Adrenal gland (tissue), 12 donors: ENCODE results near the gene RASL10A. TPM values are rescaled to one million over a fixed set of nuclear protein-coding genes. Genes with fewer than 3 reads are reported as not detected.

Experiments
- DNase-seq, 7 donors: peaks; one replicate each; pipeline ENCODE4 v3.0.0-alpha.2; 2019 to 2020
- H3K27ac ChIP-seq, 5 donors: fragments of 200-600 bp; sonication (generic) in 4 of 5; 1 replicate in 3 of 5; 2 replicates in 2 of 5; pipeline versions ENCODE4 v1.5.1 to v1.8.0; 2016 to 2020; ENCODE audit warnings: mild to moderate bottlenecking in 1 of 5
- H3K27me3 ChIP-seq: fragments of 200-600 bp; 2 replicates; pipeline ENCODE4 v1.8.0; 2021
- H3K36me3 ChIP-seq, 2 donors: fragments of 200-600 bp; replicated peaks in 1 of 2; 1 replicate in 1 of 2; 2 replicates in 1 of 2; pipeline versions ENCODE4 v1.5.1 to v1.8.0; 2018 to 2022
- H3K4me1 ChIP-seq, 2 donors: fragments of 200-600 bp; replicated peaks in 1 of 2; 1 replicate in 1 of 2; 2 replicates in 1 of 2; pipeline versions ENCODE4 v1.5.1 to v1.8.0; 2018 to 2021
- H3K4me3 ChIP-seq, 4 donors: fragments of 200-600 bp; sonication (generic) in 3 of 4; one replicate each; pipeline ENCODE4 v1.5.1; 2016 to 2018
- H3K9me3 ChIP-seq, 3 donors: fragments of 200-600 bp; sonication (generic) in 1 of 3; replicated peaks in 1 of 3; 1 replicate in 2 of 3; 2 replicates in 1 of 3; pipeline versions ENCODE4 v1.5.1 to v1.8.0; 2016 to 2021
- POLR2A ChIP-seq, 2 donors: fragments of 450-650 bp; IDR thresholded peaks; one replicate each; pipeline ENCODE4 v1.6.1; 2017; ENCODE audit warnings: antibody characterized with exemption in 2 of 2, mild to moderate bottlenecking in 2 of 2, moderate library complexity in 1 of 2
- WGBS, 4 donors: extraction: QIAGEN DNeasy Blood & Tissue Kit in 2 of 4; methylation state at CpG; one replicate each; pipeline versions ENCODE4 v1.1.5 to v1.1.7; 2013 to 2017; 5-methylcytosine and 5-hydroxymethylcytosine counted together
- intact Hi-C, 2 donors: fragments of 100-400 bp; cut with DNase I; formaldehyde crosslinking; loops; one replicate each; pipeline versions ENCODE4 v1.14.1 to v1.15.0; 2022 to 2023
- polyA plus RNA-seq, 3 donors: library from polyadenylated mRNA; stranded (reverse); fragments of 200-250 nt in 2 of 3; fragments of 350-450 nt in 1 of 3; fragmentation: Illumina TruSeq in 1 of 3; extraction: RNeasy Lipid Tissue Mini Kit (QIAGEN cat#74804) in 1 of 3; gene quantifications; one replicate each; pipeline ENCODE4 v1.2.3, GENCODE V29; 2013 to 2014
- total RNA-seq, 9 donors: library from RNA; depleted of rRNA in 4 of 9; stranded (reverse); fragments of >200 nt in 4 of 9; fragments of 120-200 nt in 1 of 9; fragmentation: NEBNext Ultra II Directional in 1 of 9; extraction: Animal tissue kit (Norgen Biotek cat#: 25700) in 1 of 9; gene quantifications; one replicate each; pipeline versions ENCODE4 v1.1.0 to v1.2.4, GENCODE V29; 2013 to 2023
- TF ChIP-seq, protein P1 (sequence below), 6 experiments: fragments of 450-650 bp in 4 of 6; fragments of 200-600 bp in 2 of 6; sonication (generic) in 1 of 6; IDR thresholded peaks; 1 replicate in 5 of 6; 2 replicates in 1 of 6; pipeline versions ENCODE4 v1.5.1 to v1.8.0; 2016 to 2021; ENCODE audit warnings: antibody characterized with exemption in 6 of 6, mild to moderate bottlenecking in 2 of 6, moderate library complexity in 1 of 6
- donor health status: healthy with polysubstance abuse.
- donor health status: Bipolar disorder and iron deficiency.
- donor health status: DM: yes; HTN: yes; CAD: no.
- donor health status: DM: no; HTN: no; CAD: no.
- donor health status: DM: no; HTN: no; CAD: no.
- donor health status: DM: yes; HTN: yes; CAD: no.

The RASL10A gene
- total and polyA plus RNA-seq, 12 donors, result 0.33 to 14.4 (median 1.8) TPM

DNA sequence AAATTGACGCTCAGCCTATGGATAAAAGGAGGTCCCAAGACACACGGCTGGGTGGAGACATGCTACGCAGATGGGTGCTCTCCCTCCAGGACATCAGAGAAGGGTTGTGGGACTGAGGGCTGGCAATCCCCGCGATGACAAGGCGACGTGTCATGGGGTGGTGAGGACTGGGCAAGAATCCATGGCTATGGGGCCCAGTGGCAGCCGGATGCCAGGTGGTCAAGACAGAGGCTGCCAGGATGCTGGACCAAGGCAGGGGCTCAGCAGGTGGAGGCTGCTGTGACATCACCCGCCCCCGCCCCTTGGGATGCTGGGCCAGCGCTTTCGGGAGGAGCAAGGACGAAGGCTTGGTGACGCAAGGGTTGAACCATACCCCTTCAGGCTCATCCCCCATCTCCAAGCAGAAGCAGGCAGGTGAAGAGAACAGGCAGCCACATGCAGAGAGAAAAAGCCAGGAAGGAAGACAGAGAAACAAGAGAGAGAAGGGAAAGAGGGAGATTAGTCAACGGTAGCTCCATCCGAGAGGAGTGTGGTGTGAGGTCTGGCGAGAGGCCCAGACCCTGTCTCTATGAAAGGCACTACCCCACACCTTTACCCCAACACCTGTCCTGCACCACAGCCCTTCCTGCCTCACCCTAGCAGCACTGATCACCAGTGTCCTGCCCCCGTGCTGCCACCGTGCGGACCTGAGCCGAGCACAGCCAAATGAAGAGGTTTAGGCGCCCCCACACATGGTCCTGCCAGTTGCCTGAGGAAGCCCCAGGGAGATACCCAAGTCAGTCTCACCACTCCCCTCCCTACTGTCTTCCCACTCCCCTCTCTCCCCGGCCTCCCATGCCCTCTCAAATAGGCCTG, 24.1 kb upstream of the RASL10A start:
- peaks cover 0 to 16% of the 10 kb centered on the region in 2 donors for H3K4me1 ChIP-seq
- no peak for TF ChIP-seq POLR2A (IDR thresholded peaks at IDR 0.05)
- DNase-seq, result no peak
- no peak overlapping the region for H3K27ac ChIP-seq
- intact Hi-C loops, result no loop called here
- no peaks in the 10 kb centered on the region for H3K27me3 ChIP-seq
- no peak overlapping the region for H3K4me3 ChIP-seq
- H3K36me3 ChIP-seq, result peaks cover 0 to 89% of the 10 kb centered on the region in 2 donors
- 90 to 96% (median 92%) methylated on average over 14 to 23 of the region's 23 CpGs for WGBS, 4 donors
- no peaks in the 10 kb centered on the region for H3K9me3 ChIP-seq

DNA sequence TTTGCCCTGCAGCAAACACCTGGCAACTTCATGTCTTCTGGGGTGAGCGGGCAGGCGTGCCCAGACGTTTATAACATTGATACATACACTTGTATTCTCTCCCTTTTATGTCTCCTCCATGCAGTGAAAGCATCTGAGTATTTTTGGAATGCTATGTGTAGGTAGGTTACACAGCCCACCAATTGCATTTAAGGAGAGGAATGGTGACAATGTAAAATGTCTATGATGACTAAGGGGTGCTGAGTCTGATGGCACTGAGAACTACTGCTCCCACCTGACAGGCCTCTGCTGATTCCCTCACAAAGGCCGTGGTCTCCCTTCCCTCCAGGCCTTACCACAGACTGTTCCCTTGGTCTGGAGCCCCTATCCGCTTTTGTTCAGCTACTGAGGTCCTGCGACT, 22.9 kb upstream of the RASL10A start:
- no peak overlapping the region for H3K4me3 ChIP-seq
- intact Hi-C loops, result no loop called here
- no peak overlapping the region for H3K27ac ChIP-seq
- 92 to 97% (median 93%) methylated on average over 6 of the region's 6 CpGs for WGBS, 4 donors
- TF ChIP-seq, protein P1, sequence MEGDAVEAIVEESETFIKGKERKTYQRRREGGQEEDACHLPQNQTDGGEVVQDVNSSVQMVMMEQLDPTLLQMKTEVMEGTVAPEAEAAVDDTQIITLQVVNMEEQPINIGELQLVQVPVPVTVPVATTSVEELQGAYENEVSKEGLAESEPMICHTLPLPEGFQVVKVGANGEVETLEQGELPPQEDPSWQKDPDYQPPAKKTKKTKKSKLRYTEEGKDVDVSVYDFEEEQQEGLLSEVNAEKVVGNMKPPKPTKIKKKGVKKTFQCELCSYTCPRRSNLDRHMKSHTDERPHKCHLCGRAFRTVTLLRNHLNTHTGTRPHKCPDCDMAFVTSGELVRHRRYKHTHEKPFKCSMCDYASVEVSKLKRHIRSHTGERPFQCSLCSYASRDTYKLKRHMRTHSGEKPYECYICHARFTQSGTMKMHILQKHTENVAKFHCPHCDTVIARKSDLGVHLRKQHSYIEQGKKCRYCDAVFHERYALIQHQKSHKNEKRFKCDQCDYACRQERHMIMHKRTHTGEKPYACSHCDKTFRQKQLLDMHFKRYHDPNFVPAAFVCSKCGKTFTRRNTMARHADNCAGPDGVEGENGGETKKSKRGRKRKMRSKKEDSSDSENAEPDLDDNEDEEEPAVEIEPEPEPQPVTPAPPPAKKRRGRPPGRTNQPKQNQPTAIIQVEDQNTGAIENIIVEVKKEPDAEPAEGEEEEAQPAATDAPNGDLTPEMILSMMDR (IDR thresholded peaks at IDR 0.05), result no peak
- TF ChIP-seq POLR2A (IDR thresholded peaks at IDR 0.05), result no peak
- DNase-seq, result no peak
- H3K36me3 ChIP-seq, result peaks cover 0 to 96% of the 10 kb centered on the region in 2 donors
- H3K27me3 ChIP-seq, result no peaks in the 10 kb centered on the region
- H3K4me1 ChIP-seq, result peaks cover 0 to 7% of the 10 kb centered on the region in 2 donors
- H3K9me3 ChIP-seq, result no peaks in the 10 kb centered on the region

DNA sequence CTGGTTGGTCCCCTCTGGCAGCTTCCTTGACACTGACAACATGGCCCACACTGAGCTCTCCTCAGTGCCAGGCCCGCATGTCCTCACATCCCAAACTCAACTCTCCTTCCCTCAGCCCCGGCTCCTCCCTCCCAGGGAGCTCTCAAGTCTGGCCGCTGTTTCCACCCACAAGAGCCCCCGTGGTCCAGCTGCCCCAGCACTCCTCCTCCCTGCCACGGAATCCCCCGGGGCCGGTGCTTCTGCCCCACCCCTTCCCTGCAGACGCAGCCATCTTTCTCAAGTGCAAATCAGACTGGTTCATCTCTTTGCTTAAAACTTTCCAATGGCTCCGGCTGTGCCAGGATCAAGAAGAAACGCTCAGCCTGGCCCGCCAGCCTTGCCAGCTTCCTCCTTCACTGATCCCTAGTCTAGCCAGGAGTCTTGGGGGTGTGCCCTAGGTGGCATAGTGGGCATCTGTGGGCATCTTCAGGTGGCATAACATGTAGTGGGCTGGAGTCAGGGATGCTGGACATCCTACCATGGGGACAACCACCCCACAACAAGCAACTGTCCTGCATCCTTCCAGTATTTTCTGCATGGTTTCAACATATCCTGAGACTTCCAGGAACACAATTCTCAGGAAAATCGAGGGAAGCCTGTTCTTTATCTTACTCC, 22.3 kb upstream of the RASL10A start:
- H3K36me3 ChIP-seq, result peaks cover 0 to 96% of the 10 kb centered on the region in 2 donors

DNA sequence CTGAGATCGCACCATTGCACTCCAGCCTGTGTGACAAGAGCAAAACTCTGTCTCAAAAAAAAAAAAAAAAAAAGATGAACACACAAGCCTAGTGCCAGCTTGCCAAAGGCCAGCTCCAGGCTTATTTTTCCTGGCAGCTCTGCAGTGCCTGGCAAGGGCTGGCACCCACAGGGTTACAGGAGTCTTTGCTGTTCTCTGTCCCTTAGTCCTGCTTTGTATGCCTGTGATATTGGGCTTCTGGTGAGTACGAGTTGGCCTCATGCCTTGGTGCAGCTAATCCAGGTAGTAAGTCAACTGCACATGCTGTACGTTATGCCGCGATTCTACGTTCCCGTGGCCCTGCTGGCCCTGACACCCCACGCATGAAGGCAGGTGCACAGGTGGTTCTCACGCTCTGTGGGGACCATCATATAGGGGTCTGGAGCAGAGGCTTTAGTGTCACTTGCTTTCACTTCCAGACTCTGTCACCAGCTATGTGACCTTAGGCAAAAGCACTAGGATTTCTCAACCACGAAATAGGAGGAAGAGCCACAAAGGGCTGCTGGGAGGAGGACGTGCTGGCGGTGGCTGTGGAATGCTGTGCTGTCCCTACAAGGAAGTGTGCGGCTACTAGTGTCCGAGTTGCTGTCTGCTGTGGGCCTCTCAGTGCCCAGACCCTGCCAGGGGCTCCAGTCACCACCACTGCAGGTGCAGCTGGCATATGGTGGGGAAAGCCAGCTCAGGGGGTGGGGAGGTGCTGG, 21.4 kb upstream of the RASL10A start:
- 66 to 95% (median 80%) methylated on average over 6 to 14 of the region's 14 CpGs for WGBS, 4 donors
- peak overlapping the region in 2 of 5 donors; percentile 60 to 65 for H3K27ac ChIP-seq
- TF ChIP-seq POLR2A (IDR thresholded peaks at IDR 0.05), result no peak
- TF ChIP-seq, protein P1 (IDR thresholded peaks at IDR 0.05), result no peak
- no peaks in the 10 kb centered on the region for H3K9me3 ChIP-seq
- H3K27me3 ChIP-seq, result no peaks in the 10 kb centered on the region
- DNase-seq, result peak in 2 of 7 donors; percentile 51 to 52
- H3K36me3 ChIP-seq, result peaks cover 0 to 94% of the 10 kb centered on the region in 2 donors
- intact Hi-C loops, result no loop called here
- no peak overlapping the region for H3K4me3 ChIP-seq
- peaks cover 0 to 7% of the 10 kb centered on the region in 2 donors for H3K4me1 ChIP-seq

More for the DNA sequence above, 22.3 kb upstream of the RASL10A start:
- Histone ChIP-seq H3K4me1 (peaks cover 0 to 7% of the 10 kb centered on the region in 2 donors), H3K9me3 (no peaks in the 10 kb centered on the region), H3K4me3 (no peak overlapping the region), H3K27me3 (no peaks in the 10 kb centered on the region), H3K27ac (peak overlapping the region in 2 of 5 donors; percentile 60 to 65)
- 90 to 92% (median 91%) methylated on average over 11 to 12 of the region's 12 CpGs for WGBS, 4 donors
- no peak for DNase-seq
- intact Hi-C loops, result no loop called here
- TF ChIP-seq POLR2A (IDR thresholded peaks at IDR 0.05), result no peak
- TF ChIP-seq, protein P1 (IDR thresholded peaks at IDR 0.05), result no peak
